ENCODE data around the gene DGKH.
A peak's percentile ranks its signal among the peaks of the same experiment; 100 is the strongest.
"Not testable (repeated sequence)": the region's sequence is repeated elsewhere in the genome, so short reads cannot be mapped to it uniquely, and the experiment has no call there.

DGKH gene

DNA sequence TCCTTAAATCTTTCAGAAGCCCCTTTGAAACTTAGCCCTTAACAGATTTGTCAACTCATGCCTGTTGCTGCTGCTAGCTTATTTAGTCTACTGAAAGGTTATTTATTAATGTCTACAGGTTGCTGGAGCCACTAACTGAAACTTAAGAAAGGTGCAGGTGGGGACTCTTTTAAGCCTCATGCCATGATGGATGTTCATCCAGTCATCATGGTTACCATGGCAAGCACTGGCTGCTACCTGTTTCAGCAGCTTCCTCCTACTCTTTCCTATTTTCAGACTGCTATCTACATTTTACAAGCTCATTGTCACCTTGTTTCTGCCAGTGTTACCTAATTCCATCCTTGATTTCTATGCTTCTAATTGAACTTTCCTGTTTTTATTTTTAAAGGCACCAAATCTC, 27.1 kb downstream of the DGKH start:
- no peak for DNase-seq

DNA sequence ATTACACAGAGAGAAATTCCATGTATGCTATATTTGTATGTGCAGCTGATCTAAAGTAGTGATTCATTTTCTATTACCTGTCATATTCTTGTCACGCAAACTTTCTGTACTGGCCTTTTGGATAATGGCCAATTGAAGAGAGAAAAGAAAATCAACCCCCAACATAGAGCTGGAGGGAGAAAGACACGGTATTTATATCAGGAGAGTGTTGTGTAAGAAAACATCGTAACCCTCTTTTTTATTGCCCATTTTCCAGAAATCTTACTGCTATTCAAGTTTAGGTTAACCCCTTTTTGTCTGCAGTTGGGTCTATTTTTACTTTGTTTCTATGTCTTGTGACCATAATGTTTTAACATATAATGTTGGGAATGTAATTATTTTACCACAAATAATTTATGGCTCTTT, 27.9 kb downstream of the DGKH start:
- no peak for DNase-seq

DNA sequence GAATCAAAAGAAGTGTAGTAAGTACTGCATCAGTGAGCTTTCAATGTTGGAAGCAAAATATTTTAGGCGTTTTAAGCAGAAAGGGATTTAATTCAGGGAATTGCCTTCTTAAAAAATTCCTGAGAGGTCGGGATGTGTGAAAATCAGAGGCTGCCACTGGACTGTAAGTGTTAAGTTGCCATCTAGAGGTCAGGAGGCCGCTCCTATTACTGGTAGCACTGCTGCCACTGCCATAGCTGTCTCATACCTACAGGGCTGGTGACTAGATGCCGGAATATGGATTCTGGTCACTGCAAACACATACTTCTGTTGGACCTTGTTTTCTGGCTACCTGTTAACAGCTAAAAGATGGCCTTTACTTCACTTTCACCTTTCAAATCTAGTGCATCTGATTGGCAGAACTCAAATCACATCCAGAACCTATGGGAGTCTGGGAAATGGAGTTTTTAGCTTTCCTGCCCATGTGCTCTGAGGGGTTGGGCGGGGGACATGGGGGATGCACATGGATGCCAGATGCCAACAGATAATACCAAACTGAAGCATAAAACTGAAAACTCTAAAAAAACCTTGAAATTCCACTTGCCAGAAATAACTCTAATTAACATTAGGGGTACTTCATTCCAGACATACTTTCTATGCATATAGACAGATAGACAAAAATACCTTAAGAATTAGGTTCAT, 29.8 kb downstream of the DGKH start:
- no peak for DNase-seq

DNA sequence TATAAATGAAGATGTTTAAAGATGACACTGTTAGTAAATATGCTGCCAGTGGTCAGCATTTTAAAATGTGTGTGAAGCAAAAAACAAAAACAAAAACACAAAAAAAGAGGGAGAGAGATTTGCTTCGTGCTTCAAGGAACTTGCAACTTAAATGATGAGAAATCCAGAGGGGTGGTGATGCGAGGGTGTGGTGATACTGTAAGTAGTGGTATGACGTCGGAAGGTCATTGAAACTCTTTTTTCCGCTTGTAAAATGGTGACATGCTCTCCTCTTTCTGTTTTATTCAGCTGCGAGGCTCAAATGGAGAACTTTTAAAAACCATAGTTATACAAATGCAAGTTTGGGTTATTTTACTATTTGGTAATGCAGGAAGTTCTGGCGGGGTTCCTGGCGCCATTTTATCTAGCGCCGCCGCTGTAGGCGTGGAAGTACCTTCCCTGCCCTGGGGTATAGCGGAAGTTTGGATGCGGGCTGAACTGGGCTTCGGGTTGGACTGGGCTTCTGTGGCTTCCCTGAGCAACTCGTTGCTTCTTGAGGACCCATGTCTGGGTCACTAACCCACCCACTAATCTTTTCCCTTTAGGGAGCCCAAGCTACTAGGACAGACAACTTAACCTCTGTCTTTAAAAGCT, 34.8 kb downstream of the DGKH start:
- DNase-seq = no peak

DNA sequence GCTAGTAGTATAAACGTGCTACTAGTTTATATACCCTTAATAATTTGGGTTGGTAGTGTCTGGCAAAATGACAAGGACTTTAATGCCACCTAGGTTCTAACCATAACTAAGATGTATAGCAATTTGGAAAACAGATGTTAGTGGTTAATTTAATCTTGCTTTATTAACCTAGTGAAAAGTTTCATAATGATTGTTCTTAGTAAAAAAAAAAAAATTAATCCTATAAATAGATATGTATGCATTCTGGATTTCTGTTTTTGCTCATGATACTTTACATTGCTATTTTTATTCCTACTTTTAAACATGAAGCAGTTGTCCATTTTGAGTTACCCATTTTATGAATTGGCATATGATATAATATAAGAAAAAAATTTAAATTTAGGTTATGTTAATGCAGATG, 36.3 kb downstream of the DGKH start:
- no peak for DNase-seq

DNA sequence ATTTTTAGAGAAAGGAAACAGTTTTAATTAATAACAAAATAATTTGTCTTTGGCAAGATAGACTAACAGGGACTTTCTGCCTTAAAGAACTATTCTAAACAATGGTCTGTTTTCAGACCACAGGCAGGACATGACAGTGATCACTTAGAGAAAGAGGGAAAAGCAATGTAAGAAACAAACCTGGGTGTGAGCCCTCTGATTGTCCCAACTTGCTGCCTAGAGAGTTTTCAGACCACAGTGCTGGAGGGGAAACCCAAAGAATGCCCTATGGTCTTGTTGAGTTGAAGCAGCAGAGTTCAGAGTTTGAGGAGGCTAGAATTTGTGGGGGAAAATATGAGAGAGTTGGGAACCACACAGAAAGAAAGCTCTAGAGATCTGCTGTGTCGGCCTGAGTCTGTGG, 38.1 kb downstream of the DGKH start:
- DNase-seq = no peak

DNA sequence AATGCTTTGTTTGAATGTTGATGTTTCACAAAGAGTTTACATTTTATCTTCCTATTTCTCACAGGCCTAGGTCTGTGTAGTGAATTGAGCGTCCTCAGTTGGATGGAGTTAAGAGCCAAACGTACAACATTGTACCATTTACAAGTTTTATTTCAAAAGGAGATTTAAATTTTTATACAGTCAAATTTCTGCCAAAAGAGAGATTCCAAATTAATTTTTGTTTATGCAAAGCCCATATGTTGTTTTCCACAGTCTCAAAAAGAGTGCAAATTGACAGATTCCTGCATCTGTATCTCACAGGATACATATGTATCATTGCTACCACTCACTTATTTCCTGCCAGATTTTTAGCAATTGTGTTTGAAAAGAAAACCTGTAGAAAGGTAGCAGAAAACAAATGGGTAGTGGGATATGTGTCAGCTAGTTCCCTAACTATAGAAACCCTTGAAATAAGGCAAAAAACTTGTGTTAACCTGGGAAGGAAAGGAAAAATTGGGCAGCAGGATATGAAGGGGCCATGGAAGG, 46.1 kb downstream of the DGKH start:
- DNase-seq = no peak

DNA sequence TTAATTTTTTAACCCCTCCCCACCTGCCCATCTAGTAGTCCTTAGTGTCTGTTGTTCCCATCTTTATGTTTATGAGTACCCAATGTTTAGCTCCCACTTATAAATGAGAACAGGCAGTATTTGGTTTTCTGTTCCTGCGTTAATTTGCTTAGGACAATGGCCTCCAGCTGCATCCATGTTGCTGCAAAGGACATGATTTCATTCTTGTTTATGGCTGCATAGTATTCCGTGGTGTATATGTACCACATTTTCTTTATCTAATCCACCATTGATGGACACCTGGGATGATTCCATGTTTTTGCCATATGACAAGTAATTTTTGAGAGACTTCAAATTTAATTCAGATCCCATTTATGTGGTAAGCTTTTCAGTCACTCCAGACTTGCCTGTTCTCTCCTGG, 47.8 kb downstream of the DGKH start:
- not testable (repeated sequence) for DNase-seq

DNA sequence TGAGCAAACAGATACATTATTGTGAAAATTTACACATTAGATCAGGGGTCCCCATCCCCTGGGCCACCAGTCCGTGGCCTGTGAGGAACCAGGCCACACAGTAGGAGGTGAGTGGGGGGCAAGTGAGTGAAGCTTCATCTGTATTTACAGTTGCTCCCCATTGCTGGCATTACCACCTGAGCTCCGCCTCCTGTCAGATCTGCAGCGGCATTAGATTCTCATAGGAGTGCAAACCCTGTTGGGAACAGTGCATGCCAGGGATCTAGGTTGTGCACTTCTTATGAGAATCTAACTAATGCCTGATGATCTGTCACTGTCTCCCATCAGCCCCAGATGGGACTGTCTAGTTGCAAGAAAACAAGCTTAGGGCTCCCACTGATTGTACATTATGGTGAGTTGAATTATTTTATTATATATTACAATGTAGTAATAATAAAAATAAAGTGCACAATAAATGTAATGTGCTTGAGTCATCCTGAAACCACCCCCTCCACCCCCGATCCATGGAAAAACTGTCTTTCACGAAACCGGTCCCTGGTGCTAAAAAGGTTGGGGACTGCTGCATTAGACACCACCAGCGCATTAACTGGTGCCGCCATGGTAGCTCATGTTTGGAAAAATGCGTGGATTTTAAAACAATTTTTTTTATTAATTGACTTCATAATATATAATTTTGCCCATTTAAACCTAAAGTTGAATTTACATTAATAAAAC, 51.7 kb downstream of the DGKH start:
- DNase-seq = no peak

DNA sequence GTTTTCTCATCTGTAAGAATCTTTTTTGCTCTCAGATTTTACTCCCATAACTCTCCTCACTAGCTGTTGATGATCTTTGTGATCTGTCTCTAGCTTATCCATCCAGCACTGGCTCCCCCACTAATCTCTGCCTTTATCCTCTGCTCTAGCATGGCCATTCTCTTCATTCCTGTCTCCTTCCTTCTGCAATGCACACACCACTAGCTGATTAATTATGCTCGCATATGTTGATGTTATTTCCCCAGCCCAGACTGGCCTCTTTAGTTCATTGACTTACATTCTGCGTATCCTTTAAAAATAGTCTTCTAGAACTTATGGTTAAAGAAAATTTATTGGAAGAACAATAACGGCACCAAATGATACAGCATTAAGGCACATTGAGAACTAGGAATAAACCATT, 52.5 kb downstream of the DGKH start:
- no peak for DNase-seq

DNA sequence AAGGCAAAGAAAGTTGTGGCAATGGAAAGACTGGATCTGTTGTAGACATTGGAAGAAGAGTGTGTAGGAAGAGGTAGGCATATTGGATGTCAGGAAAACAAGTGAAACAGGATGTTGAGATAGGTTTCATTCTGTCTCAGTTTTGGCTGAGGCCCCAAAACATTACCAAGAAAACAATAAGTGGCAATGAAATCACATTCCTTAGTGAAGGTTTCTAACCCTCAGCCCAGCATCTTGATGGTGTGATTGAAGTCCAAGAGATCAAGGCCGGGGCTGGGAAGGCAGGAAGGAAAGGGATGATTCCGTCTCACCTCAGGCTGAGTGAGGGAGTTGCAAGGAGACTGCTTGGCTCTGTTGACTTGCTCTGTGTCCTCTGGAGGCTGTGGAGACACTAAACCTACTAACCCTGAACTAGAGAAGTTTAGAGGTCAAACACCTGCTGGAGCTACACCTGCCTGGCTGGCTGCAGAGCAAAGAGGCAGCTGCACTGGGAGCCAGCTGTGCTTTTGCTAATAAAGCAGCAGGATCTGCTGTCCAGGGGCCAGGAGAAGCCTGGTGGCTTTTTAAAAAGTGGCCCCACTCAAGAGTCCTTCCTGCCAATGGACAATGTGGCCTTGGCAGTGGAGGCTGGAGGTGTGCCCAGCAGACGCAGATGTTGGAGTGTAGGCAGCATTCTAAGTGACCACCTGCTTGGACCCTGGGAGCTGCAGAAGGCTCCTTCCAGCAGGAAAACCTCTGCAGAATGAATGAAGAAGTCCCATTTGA, 53.6 kb downstream of the DGKH start:
- no peak for DNase-seq

DNA sequence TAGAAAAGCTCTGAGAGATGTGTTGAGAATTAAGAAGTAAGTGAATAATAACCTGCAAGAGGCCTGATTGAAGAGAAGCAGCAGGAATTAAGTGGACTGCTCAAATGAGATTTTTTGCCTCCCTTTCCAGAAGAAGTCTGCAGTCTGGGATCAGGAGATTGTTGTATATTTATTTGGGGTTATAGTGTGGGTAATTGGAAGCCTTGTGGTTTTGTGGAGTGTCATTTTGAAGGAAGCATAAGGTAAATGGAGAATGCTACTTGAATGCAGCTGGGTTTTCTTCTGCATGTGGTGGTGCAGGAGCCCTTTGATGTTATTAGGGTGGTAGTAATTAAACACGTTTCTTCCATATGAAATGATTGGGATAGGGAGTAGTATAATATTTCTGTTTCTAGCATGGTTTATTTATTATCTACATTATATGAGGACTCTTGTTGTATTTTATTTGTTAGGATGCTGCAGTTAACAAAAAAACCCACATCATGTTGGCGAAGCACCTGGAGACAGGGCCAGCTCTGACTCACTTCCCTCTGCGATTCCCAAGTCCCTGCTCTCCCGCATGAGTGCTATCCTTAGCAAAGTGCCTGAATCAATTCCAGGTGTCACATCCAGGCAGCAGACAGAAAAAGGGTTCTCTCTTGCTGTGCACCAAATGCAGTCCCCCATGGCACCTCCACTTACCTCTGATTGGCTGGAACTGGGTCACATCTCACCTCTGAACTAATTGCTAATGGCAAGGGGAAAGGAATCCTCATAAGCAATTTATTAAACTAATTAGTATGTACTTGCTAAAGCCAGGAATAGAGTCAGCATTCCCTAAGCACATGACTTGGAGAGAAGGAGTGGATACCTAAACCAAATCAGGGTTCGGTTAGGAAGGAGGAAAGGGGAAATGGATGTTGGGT, 54.8 kb downstream of the DGKH start:
- DNase-seq = no peak

DNA sequence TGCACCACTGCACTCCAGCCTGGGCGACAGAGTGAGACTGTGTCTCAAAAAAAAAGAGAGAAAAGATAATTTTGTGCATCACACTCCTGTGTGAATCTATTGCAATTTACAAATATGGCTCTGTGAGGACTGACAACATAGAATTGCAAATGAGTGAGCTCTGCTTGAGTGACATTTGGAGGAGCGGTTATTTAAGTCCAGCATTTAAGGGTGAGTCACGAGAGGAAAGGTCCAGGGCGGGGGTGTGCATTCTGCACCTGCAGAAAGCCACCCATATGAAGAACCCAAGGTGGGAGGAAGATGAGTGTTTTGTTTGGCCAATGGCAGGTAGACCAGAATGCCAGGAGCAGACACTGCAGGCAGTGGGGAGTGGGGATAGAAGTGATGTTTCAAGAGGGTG, 58.5 kb downstream of the DGKH start:
- no peak for DNase-seq

DNA sequence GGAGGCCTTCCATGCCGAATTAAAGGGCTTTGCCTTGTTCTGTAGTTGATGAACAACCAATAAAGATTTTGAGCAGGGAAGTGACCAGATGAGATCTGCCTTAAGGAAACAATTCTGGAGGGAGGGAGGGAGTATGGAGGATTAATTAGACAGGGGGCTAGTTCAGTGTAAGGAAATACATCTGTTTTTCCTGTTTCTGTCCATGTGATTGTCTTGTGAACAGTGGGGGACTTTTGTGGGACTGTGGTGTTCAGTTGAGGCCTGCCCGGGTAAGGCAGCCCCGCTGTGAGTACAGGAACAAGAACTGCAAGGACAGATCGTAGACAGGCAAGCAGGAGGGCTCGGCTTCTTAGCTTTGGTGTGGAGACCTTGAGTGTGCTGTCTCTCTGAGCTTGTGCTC, 59.0 kb downstream of the DGKH start:
- DNase-seq = no peak

DNA sequence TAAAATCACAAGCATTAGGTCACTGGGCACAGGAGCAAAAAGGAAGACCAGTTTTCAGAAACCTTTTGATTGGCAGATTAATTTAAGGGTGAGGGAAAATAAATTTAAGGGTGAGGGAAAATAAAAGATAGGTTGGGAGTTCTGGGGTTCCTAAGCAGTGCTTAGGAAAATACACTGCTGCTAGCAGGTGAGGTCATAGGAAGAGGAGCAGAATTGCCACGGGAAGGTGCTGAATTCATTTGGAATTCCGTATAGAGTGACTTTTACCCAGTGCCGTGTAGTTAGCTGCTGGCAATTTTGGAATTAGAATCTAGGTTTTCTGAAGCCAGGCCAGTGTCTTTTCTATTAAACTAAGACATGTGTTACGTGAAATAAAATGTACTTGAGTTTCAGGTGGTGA, 59.8 kb downstream of the DGKH start:
- no peak for DNase-seq

DNA sequence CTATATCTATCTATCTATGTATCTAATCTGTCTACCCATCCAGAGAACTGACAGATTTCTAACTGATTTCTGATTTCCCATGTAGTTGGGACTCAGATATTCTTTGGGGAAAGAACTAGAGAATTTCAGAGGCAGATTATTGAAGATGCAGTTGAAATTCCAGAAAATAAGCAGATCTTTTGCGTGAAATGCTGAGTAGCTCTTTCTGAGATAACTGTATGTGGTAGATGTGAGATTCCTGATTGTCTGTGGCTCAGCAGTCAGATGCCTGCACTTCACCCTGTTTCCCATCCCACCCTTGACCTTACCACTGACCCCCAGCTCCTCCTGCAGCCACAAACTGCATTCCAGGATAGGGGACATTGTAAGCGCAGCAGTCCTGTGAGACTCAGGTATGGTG, 61.5 kb downstream of the DGKH start:
- DNase-seq = no peak

DNA sequence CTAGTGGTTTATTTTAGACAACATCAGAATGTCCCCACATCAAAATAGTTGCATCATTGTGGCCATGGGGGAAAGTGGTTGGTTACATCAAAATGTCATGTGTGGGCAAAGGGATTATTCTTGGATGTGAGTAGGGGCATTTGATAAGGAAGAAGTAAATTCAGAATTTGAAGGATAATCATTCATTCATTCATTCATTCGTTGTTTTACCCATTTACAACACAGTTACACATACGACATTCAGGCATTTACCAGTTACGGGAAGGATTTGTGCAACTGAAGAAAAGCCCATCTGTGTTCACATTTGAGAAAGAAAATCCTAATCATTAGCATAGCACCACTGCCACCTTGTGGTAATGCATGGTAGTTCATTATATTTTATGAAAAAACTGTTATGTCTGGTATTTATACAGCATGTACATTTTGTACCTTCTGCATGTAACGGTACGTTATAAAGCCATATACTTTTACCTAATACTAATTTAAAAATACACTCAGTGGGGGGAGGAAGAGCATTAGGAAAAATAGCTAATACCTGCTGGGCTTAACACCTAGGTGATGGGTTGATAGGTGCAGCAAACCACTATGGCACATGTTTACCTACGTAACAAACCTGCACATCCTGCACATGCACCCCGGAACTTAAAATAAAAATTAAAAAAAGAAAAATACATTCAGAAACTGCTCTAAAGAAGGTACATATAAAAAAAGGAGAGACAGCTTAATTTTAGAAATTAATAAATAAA, 62.1 kb downstream of the DGKH start:
- peak; percentile 43 for DNase-seq

DNA sequence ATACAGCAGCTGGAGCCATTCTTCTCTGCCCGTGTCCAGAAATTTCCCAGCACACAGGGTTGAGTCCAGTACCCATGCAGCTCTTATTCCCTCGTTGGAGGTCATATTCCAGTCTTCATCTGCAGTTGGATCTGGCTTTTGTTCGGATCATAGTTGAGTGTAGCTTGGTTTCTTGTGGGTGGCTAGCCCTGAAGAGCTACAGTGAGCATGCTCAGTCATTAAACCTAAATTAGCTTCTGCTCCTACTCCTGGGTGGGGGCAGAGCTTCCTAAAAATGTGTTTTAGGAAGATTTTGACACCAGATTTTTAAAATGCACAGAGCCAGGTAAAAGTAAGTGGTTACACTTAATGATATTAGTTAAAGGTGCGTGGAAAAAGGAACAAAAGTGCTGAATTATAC, 64.4 kb downstream of the DGKH start:
- DNase-seq = no peak

DNA sequence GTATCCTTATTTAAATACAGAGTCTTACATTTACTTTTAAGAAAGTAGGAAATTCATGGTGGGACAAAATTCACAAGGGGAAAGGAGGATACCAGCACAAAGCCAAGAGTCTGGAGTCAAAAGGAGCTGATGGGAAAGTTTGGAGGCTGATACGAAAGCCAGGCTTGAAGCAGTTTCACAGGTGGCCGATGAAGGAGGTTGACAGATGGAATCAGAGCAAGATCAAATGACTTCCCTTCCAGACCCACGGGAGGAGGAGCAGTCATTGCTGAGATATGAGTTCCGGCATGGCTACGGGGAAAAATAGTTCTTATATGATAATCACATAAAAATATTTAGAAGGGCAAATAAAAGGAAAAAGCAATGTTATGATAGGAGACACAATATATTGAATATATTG, 65.0 kb downstream of the DGKH start:
- no peak for DNase-seq

DNA sequence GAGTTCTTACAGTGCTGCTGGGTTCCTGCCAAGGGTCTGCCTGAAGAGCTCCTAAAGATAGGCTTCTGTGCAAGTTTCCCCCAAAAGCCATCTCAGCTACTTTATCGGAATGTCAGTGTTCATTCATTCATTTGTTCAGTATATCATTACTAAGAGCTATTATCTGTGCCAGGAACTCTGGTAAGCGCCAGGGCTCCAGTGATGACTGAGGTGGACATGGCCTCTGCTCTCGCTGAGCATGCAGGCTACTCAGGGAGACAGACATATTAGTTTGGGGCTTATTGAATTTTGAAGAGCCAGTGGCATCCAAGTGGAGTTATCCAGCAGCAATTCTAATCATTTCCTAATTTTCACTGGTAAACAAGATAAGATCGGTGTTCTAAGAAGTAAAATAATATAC, 65.8 kb downstream of the DGKH start:
- DNase-seq = no peak

DNA sequence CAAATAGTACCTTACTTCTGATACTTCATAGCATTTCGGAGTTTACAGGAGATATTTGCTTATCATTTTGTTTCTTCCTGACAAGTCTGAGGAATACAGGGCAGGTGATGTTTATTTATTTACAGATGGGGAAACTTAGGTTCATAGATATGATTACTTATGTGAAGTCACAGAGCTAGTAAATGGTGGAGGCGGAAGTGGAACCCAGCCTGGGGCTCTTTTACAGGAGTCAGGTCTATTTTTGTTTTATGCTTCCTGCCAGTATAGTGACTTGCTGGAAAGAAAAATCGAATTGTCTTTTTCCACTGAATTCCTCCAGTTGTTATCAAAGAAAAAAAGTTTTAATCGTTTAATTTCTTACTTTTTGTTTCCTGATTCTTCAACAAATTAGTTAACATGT, 66.5 kb downstream of the DGKH start:
- DNase-seq = no peak

DNA sequence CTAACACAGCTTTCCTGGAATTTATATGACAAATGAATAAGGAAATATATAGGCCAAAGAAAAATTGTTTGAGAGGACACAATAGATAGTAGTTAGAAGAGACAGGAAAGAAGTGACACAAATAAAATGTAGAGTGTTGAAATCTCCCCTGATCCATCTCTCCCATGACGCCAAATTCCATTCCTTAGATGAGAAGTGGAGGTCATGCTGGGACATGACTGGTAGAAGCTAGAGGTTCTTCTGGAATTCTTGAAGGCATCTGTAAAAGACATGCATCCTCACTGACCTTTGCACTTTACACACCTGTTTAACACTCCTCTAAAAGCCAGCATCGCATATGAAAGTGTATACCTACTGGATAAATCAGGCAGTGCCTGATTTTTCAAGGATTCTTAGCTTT, 67.8 kb downstream of the DGKH start:
- DNase-seq = no peak
